GM18526 (cell line): Measurements from ENCODE around the gene MAGIX.

Experiments
- POLR2A ChIP-seq: IDR thresholded peaks from 3 replicates; pipeline ENCODE4 v1.6.1; 2011; ENCODE audit not compliant: insufficient read length; ENCODE audit errors: extremely low read depth

Gene MAGIX

DNA sequence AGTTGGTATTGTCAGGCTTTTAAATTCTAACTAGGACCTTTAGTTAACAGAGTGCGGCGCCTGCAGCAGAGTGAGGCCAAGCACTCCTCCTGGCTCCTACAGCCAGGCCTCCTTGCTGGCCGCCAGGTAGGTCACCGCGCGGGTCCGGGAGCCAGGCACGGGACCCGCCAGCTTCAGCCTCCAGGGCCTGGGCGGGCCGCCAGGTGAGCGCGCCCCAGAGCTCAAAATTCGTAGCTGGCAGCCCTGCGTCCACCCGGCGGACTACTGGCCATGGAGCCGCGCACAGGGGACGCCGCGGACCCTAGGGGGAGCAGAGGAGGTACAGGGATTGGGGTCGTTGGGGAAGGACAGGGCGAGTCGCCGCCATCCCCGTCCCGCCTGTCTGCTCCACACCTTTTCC lies at the start of gene MAGIX:
Gene MAGIX, plus strand, starts transcription at position 139 of the 400 bp plus-strand sequence. Its CDS starts 132 bp downstream, at position 271.
- TF ChIP-seq POLR2A, result no peak

DNA sequence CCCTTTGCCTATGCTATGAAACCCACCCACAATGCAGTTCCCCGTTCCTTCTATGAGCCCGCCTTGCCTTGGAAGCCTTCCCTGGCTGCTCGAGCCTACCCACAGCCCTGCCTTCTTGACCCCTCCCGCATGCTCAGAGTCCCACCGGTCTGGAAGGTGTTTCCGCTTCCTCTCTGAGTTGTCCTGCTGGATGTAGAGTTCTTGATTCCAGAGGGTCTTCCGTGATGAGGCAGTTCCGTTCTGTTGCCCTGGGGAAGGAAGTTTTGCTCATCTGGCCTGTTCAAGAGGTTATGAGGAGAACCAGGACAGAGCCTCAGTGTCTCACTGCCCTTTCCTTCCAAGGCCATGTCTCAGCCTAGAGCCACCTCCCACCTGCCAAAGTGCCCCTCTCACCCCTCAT lies 46.5 kb upstream of the MAGIX start:
- no peak for TF ChIP-seq POLR2A

DNA sequence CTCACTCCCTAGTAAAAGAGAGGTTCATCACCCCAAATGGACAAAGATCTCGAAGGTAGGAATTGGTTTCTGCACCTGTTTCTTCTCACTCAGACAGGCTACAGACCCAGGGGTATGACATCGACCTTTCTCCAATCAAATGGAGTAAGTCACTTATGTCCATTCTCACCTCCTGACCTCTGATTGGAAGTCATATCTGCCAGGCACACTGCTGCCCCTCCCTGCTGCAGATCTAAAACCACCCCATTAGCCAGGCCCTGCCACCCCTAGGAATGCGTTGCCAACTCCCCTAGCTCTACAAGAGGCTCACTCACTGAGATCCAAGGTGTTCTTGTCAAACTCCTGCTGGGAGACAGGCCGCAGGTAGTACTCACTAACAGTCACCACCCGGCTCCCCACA lies 45.8 kb upstream of the MAGIX start:
- TF ChIP-seq POLR2A, result no peak

DNA sequence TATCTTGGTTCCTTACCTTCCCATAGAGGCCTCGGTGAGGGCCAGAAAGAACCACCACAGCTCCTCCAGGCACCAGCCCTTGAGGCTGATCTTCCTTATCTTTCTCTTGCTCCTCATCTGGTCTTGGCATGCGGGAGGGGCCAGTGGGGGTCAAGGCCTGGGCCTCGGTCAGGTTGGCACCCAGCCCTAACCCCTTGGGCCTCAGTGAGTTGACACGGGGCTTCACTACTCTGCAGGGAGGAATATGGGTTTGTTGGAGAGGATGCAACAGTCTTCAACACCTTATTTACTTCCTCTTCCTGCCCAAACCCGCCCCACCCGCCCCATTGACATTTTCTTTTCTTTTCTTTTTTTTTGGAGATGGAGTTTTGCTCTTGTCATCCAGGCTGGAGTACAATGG lies 45.0 kb upstream of the MAGIX start:
- no peak for TF ChIP-seq POLR2A

DNA sequence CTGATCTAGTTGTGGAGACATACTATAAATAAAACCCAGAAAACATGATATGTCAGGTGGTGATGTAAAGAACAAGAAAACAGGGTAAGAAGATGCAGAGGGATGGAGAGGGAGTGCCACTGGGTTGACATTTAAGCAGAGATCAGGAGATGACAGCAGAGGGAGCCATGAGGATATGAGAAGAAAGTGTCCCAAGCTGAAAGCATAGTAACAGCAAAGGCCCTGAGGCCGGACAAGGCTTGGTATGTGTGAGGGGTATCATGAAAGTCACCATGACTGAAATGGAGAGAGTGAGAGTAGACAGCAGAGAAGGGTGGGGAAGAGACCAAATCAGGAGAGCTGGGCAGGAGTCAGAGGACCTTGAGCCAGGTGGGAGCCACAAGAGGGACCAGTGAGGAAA lies 42.5 kb upstream of the MAGIX start:
- TF ChIP-seq POLR2A, result no peak

DNA sequence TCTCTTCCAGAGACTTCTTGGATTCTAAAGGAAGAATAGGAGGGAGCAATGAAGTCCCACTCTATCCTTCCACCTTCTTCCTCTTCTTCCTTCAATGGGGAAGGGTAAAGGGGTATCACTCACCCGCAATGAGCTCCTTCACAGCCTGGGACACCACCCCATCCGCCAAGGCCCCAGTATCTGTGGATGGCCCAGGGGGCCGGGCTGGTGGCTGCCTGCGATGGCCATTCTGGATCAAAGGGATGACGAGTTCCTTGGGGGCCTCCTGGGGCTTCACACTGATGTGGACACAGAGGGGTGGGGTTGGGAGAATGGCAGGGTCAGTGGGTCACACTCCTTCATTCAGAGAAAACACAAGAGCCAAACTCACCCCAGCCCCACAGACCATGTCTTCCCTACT lies 40.1 kb upstream of the MAGIX start:
- no peak for TF ChIP-seq POLR2A

DNA sequence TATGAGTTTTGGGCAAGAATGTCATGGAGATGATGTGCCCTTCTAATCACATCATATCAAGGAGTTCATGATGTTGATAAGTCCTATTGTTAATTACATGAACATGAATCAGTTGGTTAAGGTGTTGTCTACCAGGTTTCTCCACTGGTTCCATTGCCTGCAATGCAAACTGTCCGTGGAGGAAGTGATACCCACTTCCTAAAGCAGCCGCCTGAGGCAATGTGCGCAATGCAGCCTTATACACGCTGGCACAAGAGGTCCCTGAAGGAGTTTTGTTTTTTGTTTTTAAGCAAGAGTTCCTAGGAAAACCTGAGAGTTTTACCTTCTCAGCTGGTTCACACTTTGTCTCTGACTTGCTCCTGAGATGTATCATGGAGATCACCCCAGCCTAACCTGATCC lies 33.1 kb upstream of the MAGIX start:
- no peak for TF ChIP-seq POLR2A

DNA sequence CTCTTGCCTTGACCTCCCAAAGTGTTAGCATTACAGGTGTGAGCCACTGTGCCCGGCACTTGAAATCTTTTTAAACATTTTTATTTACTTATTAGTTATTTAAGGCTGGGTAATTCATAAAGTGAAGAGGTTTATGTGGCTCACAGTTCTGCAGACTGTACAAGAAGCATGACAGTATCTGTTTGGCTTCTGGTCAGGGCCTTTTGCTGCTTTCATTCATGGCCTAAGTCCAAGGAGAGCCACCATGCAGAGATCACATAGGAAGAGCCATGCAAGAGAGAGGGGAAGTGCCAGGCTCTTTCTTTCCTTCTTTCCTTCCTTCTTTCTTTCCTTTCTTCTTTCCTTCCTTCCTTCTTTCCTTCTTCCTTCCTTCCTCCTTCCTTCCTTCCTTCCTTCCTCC lies 28.8 kb upstream of the MAGIX start:
- TF ChIP-seq POLR2A, result no peak

DNA sequence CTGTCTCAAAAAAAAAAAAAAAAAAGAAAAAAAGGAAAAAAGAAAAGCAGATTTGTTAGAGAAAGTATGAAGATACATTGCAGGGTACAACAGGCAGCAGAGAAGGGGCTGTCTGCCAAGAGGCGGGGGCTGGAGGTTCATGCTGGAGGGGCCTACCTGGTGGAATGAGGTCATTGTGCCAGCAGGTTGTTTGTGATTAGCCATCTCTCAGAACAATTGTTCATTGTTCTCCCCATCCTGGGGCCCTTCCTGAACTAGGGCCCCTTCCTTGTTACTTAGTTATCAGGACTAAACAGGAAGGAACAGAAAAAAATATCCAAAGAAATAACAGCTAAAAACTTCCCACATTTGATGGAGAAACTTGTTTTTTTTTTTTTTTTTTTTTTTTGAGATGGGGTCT lies 25.1 kb upstream of the MAGIX start:
- no peak for TF ChIP-seq POLR2A

DNA sequence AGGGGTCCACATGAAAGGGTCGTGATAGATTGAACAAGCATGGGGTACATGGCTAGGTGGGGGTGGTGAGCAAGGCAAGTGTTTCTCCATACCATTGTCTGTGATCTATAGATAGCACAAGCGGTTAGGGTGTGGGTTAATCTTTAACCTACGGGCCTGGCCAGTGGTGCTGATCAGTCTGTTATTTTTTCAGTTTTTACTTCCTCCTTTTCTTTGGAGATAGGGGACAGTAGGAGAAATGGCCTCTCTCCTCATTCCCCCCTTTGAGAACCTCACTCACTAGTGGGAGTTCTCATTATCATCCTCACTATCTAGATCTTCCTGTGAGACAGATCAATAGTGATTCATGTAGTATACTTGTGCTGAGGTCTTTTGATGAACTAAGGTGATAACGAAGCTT lies 22.8 kb upstream of the MAGIX start:
- TF ChIP-seq POLR2A, result no peak

DNA sequence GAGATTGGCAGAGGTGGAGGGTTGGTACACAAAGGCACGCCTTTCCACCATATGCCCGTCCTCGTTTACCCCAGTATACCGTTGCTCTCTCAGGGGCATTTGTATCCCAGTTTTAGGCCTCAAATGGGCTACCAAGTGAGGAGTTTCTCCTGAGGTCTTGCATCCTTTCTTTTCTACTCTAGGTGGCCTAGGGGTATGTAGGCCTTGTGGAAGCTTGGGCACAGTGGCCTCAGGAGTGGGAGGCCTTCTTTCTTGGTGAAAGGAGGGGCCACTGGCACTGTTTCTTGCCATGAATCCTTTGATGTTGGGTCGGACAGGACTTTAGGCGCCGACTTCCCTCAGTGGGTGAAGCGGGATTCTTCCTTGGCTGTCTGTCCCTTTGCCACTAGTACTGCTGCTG lies 15.3 kb upstream of the MAGIX start:
- TF ChIP-seq POLR2A, result no peak

DNA sequence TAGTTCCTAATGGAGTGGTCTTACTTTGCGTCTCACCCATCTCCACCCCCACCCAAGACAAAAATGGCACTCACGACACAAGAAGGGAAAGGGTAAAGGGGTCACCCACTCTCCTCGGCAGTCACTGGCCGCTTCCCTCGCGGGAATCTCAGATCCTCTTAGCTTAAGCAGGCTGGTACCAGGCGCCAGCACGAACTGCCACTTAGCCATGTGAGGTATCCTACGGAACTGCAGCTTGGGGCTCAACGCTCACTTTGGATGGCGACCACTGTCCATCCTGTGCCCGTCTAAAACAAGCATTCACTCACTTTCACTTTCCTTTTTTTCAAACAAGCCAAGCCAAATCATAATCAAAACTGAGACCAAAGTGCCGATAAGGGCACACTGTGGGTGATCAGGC lies 14.6 kb upstream of the MAGIX start:
- no peak for TF ChIP-seq POLR2A

DNA sequence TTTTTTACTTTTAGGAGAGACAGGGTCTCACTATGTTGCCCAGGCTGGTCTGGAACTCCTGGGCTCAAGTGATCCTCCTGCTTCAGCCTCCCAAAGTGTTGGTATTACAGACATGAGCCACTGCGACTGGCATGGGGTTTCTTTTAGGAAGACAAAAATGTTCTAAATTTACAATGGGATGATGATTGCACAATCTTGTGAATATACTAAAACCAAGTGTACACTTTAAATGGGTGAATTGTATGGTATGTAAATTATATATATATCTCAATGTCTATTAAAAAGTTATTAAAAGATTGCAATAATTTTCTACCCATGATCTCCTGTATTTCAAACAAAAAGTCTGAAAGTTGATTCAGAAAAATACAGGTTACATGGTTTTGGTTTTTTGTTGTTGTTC lies 9.1 kb upstream of the MAGIX start:
- no peak for TF ChIP-seq POLR2A

DNA sequence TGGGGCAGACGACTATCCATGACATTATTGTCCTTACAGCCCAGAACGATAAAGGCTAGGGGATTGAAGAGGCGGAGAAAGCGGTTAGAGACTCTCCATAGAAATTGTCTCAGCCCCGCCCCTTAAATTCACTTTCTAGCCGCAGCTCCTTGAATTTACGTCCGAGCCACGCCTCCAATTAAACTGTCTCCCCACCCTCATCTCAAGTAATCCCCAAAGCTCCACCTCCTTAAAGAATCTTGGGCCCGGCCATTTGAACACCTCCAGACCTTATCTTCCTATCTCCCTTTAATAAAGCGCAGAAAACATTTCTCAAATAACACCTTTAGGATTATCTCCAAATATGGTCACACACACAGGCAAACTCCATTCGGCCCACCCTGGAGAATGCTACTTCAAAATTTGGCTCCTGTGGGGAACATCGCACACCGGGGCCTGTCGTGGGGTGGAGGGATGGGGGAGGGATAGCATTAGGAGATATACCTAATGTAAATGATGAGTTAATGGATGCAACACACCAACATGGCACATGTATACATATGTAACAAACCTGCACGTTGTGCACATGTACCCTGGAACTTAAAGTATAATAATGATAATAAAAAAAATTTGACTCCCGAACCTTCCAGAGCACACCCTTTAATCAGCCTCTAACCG lies 7.2 kb upstream of the MAGIX start:
- TF ChIP-seq POLR2A, result no peak

DNA sequence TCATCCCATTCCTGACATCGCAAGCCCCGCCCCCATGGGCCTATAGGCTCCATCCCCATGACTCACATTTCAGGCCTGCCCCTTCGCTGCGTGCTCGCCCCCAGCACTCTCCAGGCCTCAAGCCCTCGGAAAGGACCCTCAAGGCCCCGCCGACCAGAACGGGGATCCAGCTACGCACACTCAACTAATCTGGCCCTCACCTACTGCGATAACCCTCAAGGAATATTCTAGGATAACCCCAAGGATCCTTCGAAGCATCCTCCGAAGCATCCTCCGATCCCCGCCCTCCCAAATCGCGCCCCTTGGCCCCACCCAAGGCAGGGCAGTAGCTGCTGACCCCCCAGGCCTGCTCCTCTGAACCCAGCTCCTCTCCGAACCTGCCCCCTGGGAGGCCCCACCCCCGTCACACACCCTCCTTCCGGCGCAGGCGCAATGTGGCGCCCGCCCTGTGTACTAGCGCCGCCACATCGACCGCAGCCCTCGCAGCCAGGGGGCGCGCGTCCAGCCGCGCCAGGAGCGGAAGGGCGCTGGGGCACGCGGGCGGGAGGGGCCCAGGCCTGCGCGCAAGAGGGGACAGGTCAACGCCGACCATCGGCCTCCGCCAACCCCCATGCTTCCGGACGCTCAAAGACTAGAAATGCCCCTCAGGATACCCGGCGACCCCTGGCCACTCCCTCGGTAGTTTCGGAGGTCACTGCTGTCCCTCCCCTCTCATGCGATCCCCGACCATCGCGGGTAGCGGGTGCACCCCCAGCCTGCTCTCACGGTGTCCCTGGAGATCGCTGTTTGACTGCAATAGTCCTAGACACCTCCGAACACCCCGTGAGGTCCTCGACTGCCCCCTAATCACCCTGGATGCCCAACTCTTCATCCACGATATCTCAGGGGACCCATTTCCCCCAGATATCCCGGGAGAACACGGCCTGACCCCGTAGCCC lies 6.4 kb upstream of the MAGIX start:
- no peak for TF ChIP-seq POLR2A

DNA sequence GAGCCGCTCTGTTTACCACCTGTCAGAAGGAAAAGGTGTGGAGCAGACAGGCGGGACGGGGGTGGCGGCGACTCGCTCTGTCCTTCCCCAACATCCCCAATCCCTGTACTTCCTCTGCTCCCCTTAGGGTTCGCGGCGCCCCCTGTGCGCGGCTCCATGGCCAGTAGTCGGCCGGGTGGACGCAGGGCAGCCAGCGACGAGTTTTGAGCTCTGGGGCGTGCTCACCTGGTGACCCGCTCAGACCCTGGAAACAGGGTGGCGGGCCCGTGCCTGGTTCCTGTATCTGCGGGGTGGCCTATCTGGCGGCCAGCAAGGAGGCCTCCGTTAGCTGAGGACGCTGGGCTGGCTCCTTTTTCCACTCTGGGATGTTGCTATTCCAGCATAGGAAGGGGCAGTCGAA lies 5.4 kb upstream of the MAGIX start:
- no peak for TF ChIP-seq POLR2A

DNA sequence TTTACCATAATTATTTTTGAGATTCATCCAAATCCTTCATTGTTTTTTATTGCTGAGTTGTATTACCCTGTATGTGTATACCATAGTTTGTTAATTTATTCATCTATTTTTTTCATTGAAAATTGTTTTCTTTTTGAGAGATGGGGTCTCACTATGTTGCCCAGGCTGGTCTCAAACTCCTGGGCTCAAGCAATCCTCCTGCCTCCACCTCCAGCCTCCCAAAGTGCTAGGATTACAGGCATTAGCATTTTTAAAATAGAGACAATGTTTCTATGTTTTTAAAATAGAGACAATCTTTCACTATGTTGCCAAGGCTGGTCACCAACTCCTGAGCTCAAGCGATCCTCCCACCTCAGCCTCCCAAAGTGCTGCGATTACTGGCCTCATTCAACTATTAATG lies 1.6 kb upstream of the MAGIX start:
- no peak for TF ChIP-seq POLR2A

DNA sequence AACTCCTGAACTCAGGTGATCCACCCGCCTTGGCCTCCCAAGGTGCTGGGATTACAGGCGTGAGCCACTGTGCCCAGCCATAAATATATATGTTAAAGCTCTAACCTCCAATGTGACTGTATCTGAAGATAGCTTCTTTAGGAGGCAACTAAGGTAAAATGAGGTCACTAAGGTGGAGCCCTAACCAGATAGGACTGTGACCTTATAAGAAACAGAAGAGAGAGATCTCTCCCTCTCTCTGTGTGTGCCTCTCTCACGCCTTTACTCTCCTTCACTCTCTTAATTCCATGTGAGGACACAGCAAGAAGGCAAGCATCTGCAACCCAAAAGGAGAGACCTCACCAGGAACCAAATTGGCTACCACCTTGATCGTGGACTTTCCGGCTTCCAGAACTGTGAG lies 926 bp upstream of the MAGIX start:
- TF ChIP-seq POLR2A, result no peak
